ENCODE data around the gene NEU1.
A peak's percentile ranks its signal among the peaks of the same experiment; 100 is the strongest.

Gene NEU1

DNA sequence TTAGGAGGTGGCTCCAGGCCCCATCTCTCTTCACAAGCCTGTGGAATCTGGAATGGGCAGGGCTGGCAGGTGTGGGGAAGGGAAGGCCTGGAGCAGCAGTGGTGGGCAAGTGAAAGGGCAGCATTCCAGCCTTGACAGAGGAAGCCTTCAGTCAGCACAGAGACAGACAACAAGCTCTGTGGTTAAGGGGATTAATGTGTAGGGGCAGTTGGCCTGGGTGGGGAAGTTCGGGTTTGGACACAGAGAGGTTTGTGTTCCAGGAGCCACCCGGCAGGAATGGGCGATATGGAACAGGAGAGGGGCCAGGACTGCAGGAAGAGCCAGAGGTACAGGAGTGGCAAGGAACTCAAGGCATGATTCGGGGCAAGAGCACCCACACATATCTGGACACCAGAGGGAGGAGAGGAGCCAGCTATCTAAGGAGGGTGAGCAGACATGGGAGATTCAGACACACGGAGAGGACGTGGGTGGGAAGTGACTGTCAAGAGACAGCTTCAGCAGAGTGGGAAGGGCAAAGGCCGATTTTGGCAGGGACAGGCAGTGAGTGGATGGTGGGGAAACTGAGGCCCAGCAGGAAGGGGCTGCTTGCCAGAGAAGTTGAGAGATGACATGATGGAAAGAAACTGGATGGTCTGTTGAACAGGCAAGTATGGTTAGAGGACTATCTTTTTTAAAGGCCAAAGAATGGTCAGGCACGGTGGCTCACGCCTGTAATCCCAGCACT is 18.7 kb upstream of the NEU1 start:
- Histone ChIP-seq H3K4ac (ENCODE audit: low read length) (no peak overlapping the region), H2BK5ac (ENCODE audit: low read length) (no peak overlapping the region), H3K4me2 (ENCODE audit: insufficient read depth, low read length, poor library complexity, severe bottlenecking) (no peak overlapping the region), H3K4me3 (ENCODE audit: low read length in 2 of 2) (no peak overlapping the region), H2AK5ac (ENCODE audit: low read depth, low read length) (no peak overlapping the region), H2BK12ac (ENCODE audit: low read length) (no peak overlapping the region), H3K23ac (ENCODE audit: low read depth, low read length, poor library complexity) (no peak overlapping the region), H2BK15ac (ENCODE audit: low read length) (no peak overlapping the region), H3K9ac (ENCODE audit: low read depth, low read length, poor library complexity) (no peak overlapping the region), H3K27ac (replicated peaks; ENCODE audit: low read length) (no peak overlapping the region), H2BK120ac (ENCODE audit: low read depth, low read length) (no peak overlapping the region), H3K27me3 (ENCODE audit: control insufficient read depth in 3 of 3, insufficient read depth in 3 of 3, low read depth in 1 of 3, low read length in 3 of 3) (no peaks in the 10 kb centered on the region), H4K8ac (ENCODE audit: low read depth, low read length) (peak overlapping the region; percentile 56), H2AFZ (ENCODE audit: low read length) (no peak overlapping the region), H4K91ac (ENCODE audit: low read depth, low read length, poor library complexity) (peak overlapping the region; percentile 8), H3K36me3 (replicated peaks in 1 of 2; ENCODE audit: control insufficient read depth in 2 of 2, insufficient read depth in 2 of 2, low read length in 2 of 2) (peaks cover 54 to 66% of the 10 kb centered on the region in 2 donors), H3K14ac (ENCODE audit: low read length) (no peak overlapping the region), H3K79me1 (ENCODE audit: low read depth, low read length) (no peaks in the 10 kb centered on the region), H3K18ac (ENCODE audit: low read length) (no peak overlapping the region), H3K9me3 (replicated peaks in 1 of 2; ENCODE audit: control insufficient read depth in 2 of 2, insufficient read depth in 1 of 2, low read depth in 1 of 2, low read length in 2 of 2) (no peaks in the 10 kb centered on the region), H3K4me1 (ENCODE audit: control insufficient read depth in 2 of 2, insufficient read depth in 1 of 2, low read depth in 1 of 2, low read length in 2 of 2) (no peaks in the 10 kb centered on the region)
- WGBS, 2 donors (ENCODE audit: extremely low coverage in 2 of 2, insufficient read length in 2 of 2, insufficient replicate concordance in 1 of 2) = no CpG with 5 or more reads among the region's 9 CpGs
- DNase-seq (ENCODE audit: low spot score) = no peak

GRCh38 chr6:31880616-31881015 is 18.0 kb upstream of the NEU1 start:
- H2BK5ac ChIP-seq (ENCODE audit: low read length) = no peak overlapping the region
- no peak overlapping the region for H2BK15ac ChIP-seq (ENCODE audit: low read length)
- H3K4me3 ChIP-seq (ENCODE audit: low read length in 2 of 2) = no peak overlapping the region
- H3K18ac ChIP-seq (ENCODE audit: low read length) = no peak overlapping the region
- H2AFZ ChIP-seq (ENCODE audit: low read length) = no peak overlapping the region
- no peak overlapping the region for H3K14ac ChIP-seq (ENCODE audit: low read length)
- H2BK12ac ChIP-seq (ENCODE audit: low read length) = no peak overlapping the region
- no peak overlapping the region for H4K91ac ChIP-seq (ENCODE audit: low read depth, low read length, poor library complexity)
- no peaks in the 10 kb centered on the region for H3K27me3 ChIP-seq (ENCODE audit: control insufficient read depth in 3 of 3, insufficient read depth in 3 of 3, low read depth in 1 of 3, low read length in 3 of 3)
- no CpG with 5 or more reads among the region's 10 CpGs for WGBS, 2 donors (ENCODE audit: extremely low coverage in 2 of 2, insufficient read length in 2 of 2, insufficient replicate concordance in 1 of 2)
- H4K8ac ChIP-seq (ENCODE audit: low read depth, low read length) = no peak overlapping the region
- H3K27ac ChIP-seq (replicated peaks; ENCODE audit: low read length) = no peak overlapping the region
- H3K4me2 ChIP-seq (ENCODE audit: insufficient read depth, low read length, poor library complexity, severe bottlenecking) = no peak overlapping the region
- no peak overlapping the region for H2AK5ac ChIP-seq (ENCODE audit: low read depth, low read length)
- H3K79me1 ChIP-seq (ENCODE audit: low read depth, low read length) = no peaks in the 10 kb centered on the region
- H3K36me3 ChIP-seq (replicated peaks in 1 of 2; ENCODE audit: control insufficient read depth in 2 of 2, insufficient read depth in 2 of 2, low read length in 2 of 2) = peaks cover 51 to 59% of the 10 kb centered on the region in 2 donors
- no peak for DNase-seq (ENCODE audit: low spot score)
- no peak overlapping the region for H3K4ac ChIP-seq (ENCODE audit: low read length)
- no peak overlapping the region for H2BK120ac ChIP-seq (ENCODE audit: low read depth, low read length)
- no peak overlapping the region for H3K23ac ChIP-seq (ENCODE audit: low read depth, low read length, poor library complexity)
- no peak overlapping the region for H3K9ac ChIP-seq (ENCODE audit: low read depth, low read length, poor library complexity)
- H3K9me3 ChIP-seq (replicated peaks in 1 of 2; ENCODE audit: control insufficient read depth in 2 of 2, insufficient read depth in 1 of 2, low read depth in 1 of 2, low read length in 2 of 2) = no peaks in the 10 kb centered on the region
- no peaks in the 10 kb centered on the region for H3K4me1 ChIP-seq (ENCODE audit: control insufficient read depth in 2 of 2, insufficient read depth in 1 of 2, low read depth in 1 of 2, low read length in 2 of 2)

GRCh38 chr6:31879901-31880300 is 17.3 kb upstream of the NEU1 start:
- no peak overlapping the region for H4K91ac ChIP-seq (ENCODE audit: low read depth, low read length, poor library complexity)
- H2BK5ac ChIP-seq (ENCODE audit: low read length) = no peak overlapping the region
- no peak overlapping the region for H2AFZ ChIP-seq (ENCODE audit: low read length)
- no peak overlapping the region for H3K4me3 ChIP-seq (ENCODE audit: low read length in 2 of 2)
- no peak overlapping the region for H3K14ac ChIP-seq (ENCODE audit: low read length)
- H2AK5ac ChIP-seq (ENCODE audit: low read depth, low read length) = no peak overlapping the region
- no peak overlapping the region for H3K9ac ChIP-seq (ENCODE audit: low read depth, low read length, poor library complexity)
- no peak overlapping the region for H3K27ac ChIP-seq (replicated peaks; ENCODE audit: low read length)
- peaks cover 48 to 53% of the 10 kb centered on the region in 2 donors for H3K36me3 ChIP-seq (replicated peaks in 1 of 2; ENCODE audit: control insufficient read depth in 2 of 2, insufficient read depth in 2 of 2, low read length in 2 of 2)
- no peak overlapping the region for H2BK120ac ChIP-seq (ENCODE audit: low read depth, low read length)
- peak overlapping the region; percentile 25 for H4K8ac ChIP-seq (ENCODE audit: low read depth, low read length)
- H3K4ac ChIP-seq (ENCODE audit: low read length) = no peak overlapping the region
- no peaks in the 10 kb centered on the region for H3K4me1 ChIP-seq (ENCODE audit: control insufficient read depth in 2 of 2, insufficient read depth in 1 of 2, low read depth in 1 of 2, low read length in 2 of 2)
- no peaks in the 10 kb centered on the region for H3K79me1 ChIP-seq (ENCODE audit: low read depth, low read length)
- no peak for DNase-seq (ENCODE audit: low spot score)
- H3K4me2 ChIP-seq (ENCODE audit: insufficient read depth, low read length, poor library complexity, severe bottlenecking) = no peak overlapping the region
- no peak overlapping the region for H2BK12ac ChIP-seq (ENCODE audit: low read length)
- H3K27me3 ChIP-seq (ENCODE audit: control insufficient read depth in 3 of 3, insufficient read depth in 3 of 3, low read depth in 1 of 3, low read length in 3 of 3) = no peaks in the 10 kb centered on the region
- H3K9me3 ChIP-seq (replicated peaks in 1 of 2; ENCODE audit: control insufficient read depth in 2 of 2, insufficient read depth in 1 of 2, low read depth in 1 of 2, low read length in 2 of 2) = no peaks in the 10 kb centered on the region
- no peak overlapping the region for H2BK15ac ChIP-seq (ENCODE audit: low read length)
- no peak overlapping the region for H3K18ac ChIP-seq (ENCODE audit: low read length)
- WGBS, 2 donors (ENCODE audit: extremely low coverage in 2 of 2, insufficient read length in 2 of 2, insufficient replicate concordance in 1 of 2) = no CpG with 5 or more reads among the region's 10 CpGs
- H3K23ac ChIP-seq (ENCODE audit: low read depth, low read length, poor library complexity) = no peak overlapping the region

DNA sequence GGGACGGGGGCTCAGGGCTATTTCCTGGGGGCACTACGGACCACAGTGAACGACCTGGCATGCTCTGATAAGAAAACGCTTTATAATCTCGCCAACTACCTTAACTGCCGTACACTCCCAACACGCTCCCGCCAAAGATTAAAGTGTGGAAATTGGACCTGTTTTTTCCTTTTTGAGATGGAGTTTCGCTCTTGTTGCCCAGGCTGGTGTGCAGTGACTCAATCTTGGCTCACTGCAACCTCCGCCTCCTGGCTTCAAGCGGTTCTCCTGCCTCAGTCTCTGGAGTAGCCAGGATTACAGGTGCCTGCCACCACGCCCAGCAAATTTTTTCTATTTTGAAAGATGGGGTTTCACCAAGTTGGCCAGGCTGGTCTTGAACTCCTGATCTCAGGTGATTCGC is 16.5 kb upstream of the NEU1 start:
- Histone ChIP-seq H3K9ac (ENCODE audit: low read depth, low read length, poor library complexity) (no peak overlapping the region), H3K4me2 (ENCODE audit: insufficient read depth, low read length, poor library complexity, severe bottlenecking) (no peak overlapping the region), H3K4me3 (ENCODE audit: low read length in 2 of 2) (no peak overlapping the region), H2AFZ (ENCODE audit: low read length) (no peak overlapping the region), H3K4ac (ENCODE audit: low read length) (no peak overlapping the region), H3K27ac (replicated peaks; ENCODE audit: low read length) (no peak overlapping the region), H4K91ac (ENCODE audit: low read depth, low read length, poor library complexity) (no peak overlapping the region), H3K79me1 (ENCODE audit: low read depth, low read length) (no peaks in the 10 kb centered on the region), H3K18ac (ENCODE audit: low read length) (no peak overlapping the region), H4K8ac (ENCODE audit: low read depth, low read length) (no peak overlapping the region), H2AK5ac (ENCODE audit: low read depth, low read length) (no peak overlapping the region), H2BK12ac (ENCODE audit: low read length) (no peak overlapping the region), H3K23ac (ENCODE audit: low read depth, low read length, poor library complexity) (no peak overlapping the region), H3K4me1 (ENCODE audit: control insufficient read depth in 2 of 2, insufficient read depth in 1 of 2, low read depth in 1 of 2, low read length in 2 of 2) (no peaks in the 10 kb centered on the region), H2BK120ac (ENCODE audit: low read depth, low read length) (no peak overlapping the region), H3K27me3 (ENCODE audit: control insufficient read depth in 3 of 3, insufficient read depth in 3 of 3, low read depth in 1 of 3, low read length in 3 of 3) (no peaks in the 10 kb centered on the region), H2BK5ac (ENCODE audit: low read length) (no peak overlapping the region), H2BK15ac (ENCODE audit: low read length) (no peak overlapping the region), H3K9me3 (replicated peaks in 1 of 2; ENCODE audit: control insufficient read depth in 2 of 2, insufficient read depth in 1 of 2, low read depth in 1 of 2, low read length in 2 of 2) (no peaks in the 10 kb centered on the region), H3K36me3 (replicated peaks in 1 of 2; ENCODE audit: control insufficient read depth in 2 of 2, insufficient read depth in 2 of 2, low read length in 2 of 2) (peaks cover 40 to 46% of the 10 kb centered on the region in 2 donors), H3K14ac (ENCODE audit: low read length) (no peak overlapping the region)
- no CpG with 5 or more reads among the region's 13 CpGs for WGBS, 2 donors (ENCODE audit: extremely low coverage in 2 of 2, insufficient read length in 2 of 2, insufficient replicate concordance in 1 of 2)
- no peak for DNase-seq (ENCODE audit: low spot score)
